WTC11 (cell line): ENCODE results near the gene JAKMIP1.

Source experiments
- CREB1 ChIP-seq: sonication (generic); formaldehyde crosslinking; IDR thresholded peaks from 2 replicates; pipeline ENCODE4 v1.8.0; 2023; ENCODE audit warnings: mild to moderate bottlenecking, missing genetic modification reagents
- ESRRA ChIP-seq: sonication (generic); formaldehyde crosslinking; IDR thresholded peaks from 2 replicates; pipeline ENCODE4 v1.8.1; 2022; ENCODE audit warnings: mild to moderate bottlenecking, missing genetic modification reagents, borderline replicate concordance
- ETV6 ChIP-seq: sonication (generic); formaldehyde crosslinking; IDR thresholded peaks from 2 replicates; pipeline ENCODE4 v1.8.1; 2022; ENCODE audit warnings: mild to moderate bottlenecking, missing genetic modification reagents
- SMAD3 ChIP-seq: sonication (generic); formaldehyde crosslinking; IDR thresholded peaks from 2 replicates; pipeline ENCODE4 v1.8.0; 2022; ENCODE audit warnings: missing genetic modification reagents, mild to moderate bottlenecking, borderline replicate concordance
- TEAD4 ChIP-seq: sonication (generic); formaldehyde crosslinking; IDR thresholded peaks from 2 replicates; pipeline ENCODE4 v1.8.0; 2022; ENCODE audit warnings: mild to moderate bottlenecking, missing genetic modification reagents
- ZBTB21 ChIP-seq: sonication (generic); formaldehyde crosslinking; IDR thresholded peaks from 2 replicates; pipeline ENCODE4 v1.8.1; 2023; ENCODE audit warnings: mild to moderate bottlenecking, missing genetic modification reagents, borderline replicate concordance
- ZNF138 ChIP-seq: sonication (generic); formaldehyde crosslinking; conservative IDR thresholded peaks from 2 replicates; pipeline ENCODE4 v1.8.1; 2022; ENCODE audit warnings: mild to moderate bottlenecking, moderate library complexity, missing genetic modification reagents
- TF ChIP-seq, protein P1 (sequence below): fragments of 200-600 bp; IDR thresholded peaks from 2 replicates; pipeline ENCODE4 v1.8.0; 2022; ENCODE audit warnings: antibody characterized with exemption
- TF ChIP-seq, protein P2 (sequence below): sonication (generic); formaldehyde crosslinking; IDR thresholded peaks from 2 replicates; pipeline ENCODE4 v1.8.0; 2022; ENCODE audit warnings: mild to moderate bottlenecking, missing genetic modification reagents
- TF ChIP-seq, protein P3 (sequence below): sonication (generic); formaldehyde crosslinking; IDR thresholded peaks from 2 replicates; pipeline ENCODE4 v1.8.1; 2023; ENCODE audit warnings: mild to moderate bottlenecking, missing genetic modification reagents, moderate library complexity
- TF ChIP-seq, protein P4 (sequence below): sonication (generic); formaldehyde crosslinking; IDR thresholded peaks from 2 replicates; pipeline ENCODE4 v1.8.0; 2022; ENCODE audit warnings: mild to moderate bottlenecking, missing genetic modification reagents
- TF ChIP-seq, protein P5 (sequence below): sonication (generic); formaldehyde crosslinking; IDR thresholded peaks from 2 replicates; pipeline ENCODE4 v1.8.0; 2023; ENCODE audit warnings: missing genetic modification reagents
- TF ChIP-seq, protein P6 (sequence below): sonication (generic); formaldehyde crosslinking; conservative IDR thresholded peaks from 2 replicates; pipeline ENCODE4 v1.8.1; 2022; ENCODE audit warnings: mild to moderate bottlenecking, missing genetic modification reagents

DNA sequence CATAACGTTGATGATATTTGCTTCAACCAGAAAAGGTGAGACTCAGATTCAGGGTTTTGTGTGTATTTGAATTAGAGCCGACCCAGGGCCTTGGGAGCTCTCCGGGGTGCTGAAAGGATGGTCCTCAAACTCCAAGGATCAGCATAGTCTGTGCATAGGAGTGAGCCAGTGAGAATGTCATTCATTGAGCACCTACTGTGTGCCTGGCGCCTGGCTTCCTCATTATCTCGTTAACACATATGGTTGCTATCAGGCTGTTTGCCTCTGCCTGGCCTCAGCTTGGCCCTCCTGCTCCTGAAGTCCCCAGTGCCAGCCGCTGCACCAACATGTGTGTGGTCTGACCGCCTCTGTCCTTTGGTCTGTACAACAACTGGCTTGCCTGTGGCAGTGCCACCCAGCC lies 25.1 kb upstream of the JAKMIP1 start:
- TF ChIP-seq, protein P1, sequence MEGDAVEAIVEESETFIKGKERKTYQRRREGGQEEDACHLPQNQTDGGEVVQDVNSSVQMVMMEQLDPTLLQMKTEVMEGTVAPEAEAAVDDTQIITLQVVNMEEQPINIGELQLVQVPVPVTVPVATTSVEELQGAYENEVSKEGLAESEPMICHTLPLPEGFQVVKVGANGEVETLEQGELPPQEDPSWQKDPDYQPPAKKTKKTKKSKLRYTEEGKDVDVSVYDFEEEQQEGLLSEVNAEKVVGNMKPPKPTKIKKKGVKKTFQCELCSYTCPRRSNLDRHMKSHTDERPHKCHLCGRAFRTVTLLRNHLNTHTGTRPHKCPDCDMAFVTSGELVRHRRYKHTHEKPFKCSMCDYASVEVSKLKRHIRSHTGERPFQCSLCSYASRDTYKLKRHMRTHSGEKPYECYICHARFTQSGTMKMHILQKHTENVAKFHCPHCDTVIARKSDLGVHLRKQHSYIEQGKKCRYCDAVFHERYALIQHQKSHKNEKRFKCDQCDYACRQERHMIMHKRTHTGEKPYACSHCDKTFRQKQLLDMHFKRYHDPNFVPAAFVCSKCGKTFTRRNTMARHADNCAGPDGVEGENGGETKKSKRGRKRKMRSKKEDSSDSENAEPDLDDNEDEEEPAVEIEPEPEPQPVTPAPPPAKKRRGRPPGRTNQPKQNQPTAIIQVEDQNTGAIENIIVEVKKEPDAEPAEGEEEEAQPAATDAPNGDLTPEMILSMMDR: no peak
- TF ChIP-seq ZNF138 (CRISPR knock-in tag) (no peak), SMAD3 (no peak), ZBTB21 (CRISPR knock-in tag) (no peak), TEAD4 (CRISPR knock-in tag) (peak; percentile 74; the same call in 1 of the 2 replicates), ESRRA (CRISPR knock-in tag) (no peak), ETV6 (CRISPR knock-in tag) (no peak), CREB1 (no peak)
- TF ChIP-seq, protein P2, sequence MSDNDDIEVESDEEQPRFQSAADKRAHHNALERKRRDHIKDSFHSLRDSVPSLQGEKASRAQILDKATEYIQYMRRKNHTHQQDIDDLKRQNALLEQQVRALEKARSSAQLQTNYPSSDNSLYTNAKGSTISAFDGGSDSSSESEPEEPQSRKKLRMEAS (CRISPR knock-in tag): no peak; the same call in 1 of the 2 replicates
- TF ChIP-seq, protein P3, sequence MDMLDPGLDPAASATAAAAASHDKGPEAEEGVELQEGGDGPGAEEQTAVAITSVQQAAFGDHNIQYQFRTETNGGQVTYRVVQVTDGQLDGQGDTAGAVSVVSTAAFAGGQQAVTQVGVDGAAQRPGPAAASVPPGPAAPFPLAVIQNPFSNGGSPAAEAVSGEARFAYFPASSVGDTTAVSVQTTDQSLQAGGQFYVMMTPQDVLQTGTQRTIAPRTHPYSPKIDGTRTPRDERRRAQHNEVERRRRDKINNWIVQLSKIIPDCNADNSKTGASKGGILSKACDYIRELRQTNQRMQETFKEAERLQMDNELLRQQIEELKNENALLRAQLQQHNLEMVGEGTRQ (CRISPR knock-in tag): no peak
- TF ChIP-seq, protein P4, sequence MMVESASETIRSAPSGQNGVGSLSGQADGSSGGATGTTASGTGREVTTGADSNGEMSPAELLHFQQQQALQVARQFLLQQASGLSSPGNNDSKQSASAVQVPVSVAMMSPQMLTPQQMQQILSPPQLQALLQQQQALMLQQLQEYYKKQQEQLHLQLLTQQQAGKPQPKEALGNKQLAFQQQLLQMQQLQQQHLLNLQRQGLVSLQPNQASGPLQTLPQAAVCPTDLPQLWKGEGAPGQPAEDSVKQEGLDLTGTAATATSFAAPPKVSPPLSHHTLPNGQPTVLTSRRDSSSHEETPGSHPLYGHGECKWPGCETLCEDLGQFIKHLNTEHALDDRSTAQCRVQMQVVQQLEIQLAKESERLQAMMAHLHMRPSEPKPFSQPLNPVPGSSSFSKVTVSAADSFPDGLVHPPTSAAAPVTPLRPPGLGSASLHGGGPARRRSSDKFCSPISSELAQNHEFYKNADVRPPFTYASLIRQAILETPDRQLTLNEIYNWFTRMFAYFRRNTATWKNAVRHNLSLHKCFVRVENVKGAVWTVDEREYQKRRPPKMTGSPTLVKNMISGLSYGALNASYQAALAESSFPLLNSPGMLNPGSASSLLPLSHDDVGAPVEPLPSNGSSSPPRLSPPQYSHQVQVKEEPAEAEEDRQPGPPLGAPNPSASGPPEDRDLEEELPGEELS (CRISPR knock-in tag): 0 out of 2 replicates have a peak, but pooled peaks have one; percentile 30
- TF ChIP-seq, protein P5, sequence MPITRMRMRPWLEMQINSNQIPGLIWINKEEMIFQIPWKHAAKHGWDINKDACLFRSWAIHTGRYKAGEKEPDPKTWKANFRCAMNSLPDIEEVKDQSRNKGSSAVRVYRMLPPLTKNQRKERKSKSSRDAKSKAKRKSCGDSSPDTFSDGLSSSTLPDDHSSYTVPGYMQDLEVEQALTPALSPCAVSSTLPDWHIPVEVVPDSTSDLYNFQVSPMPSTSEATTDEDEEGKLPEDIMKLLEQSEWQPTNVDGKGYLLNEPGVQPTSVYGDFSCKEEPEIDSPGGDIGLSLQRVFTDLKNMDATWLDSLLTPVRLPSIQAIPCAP: no peak
- TF ChIP-seq, protein P6, sequence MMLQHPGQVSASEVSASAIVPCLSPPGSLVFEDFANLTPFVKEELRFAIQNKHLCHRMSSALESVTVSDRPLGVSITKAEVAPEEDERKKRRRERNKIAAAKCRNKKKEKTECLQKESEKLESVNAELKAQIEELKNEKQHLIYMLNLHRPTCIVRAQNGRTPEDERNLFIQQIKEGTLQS (CRISPR knock-in tag): no peak
